ENCODE measurements around the gene GPRIN3.

DNA sequence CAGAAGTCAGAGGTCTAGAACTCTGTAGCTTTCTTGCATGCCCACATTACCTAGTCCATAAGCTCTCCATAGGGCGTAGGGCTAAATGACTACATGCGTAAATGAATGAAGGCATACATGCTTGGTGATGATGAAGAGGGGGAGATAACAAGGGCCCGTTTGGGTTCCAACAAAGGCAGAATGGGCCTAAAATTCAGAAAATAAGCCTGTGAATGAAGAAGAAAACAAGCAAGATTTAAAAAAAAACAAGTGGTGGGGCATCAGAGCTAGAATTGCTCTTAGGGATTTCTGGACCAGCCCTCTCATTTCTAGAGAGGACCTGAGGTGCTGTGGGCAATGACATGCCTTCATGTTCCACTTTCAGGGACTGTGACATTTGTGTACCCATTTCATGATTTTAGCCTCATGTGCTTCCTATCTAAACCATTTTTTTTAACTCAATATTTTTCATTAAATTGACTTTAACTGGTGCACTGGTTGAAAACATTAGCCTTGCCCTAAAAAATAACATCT is 12.1 kb downstream of the GPRIN3 start:
- TF ChIP-seq POLR2AphosphoS5 (IDR thresholded peaks at IDR 0.05) (no peak), POLR2A (IDR thresholded peaks at IDR 0.05) (no peak)
- TF ChIP-seq, protein P1, sequence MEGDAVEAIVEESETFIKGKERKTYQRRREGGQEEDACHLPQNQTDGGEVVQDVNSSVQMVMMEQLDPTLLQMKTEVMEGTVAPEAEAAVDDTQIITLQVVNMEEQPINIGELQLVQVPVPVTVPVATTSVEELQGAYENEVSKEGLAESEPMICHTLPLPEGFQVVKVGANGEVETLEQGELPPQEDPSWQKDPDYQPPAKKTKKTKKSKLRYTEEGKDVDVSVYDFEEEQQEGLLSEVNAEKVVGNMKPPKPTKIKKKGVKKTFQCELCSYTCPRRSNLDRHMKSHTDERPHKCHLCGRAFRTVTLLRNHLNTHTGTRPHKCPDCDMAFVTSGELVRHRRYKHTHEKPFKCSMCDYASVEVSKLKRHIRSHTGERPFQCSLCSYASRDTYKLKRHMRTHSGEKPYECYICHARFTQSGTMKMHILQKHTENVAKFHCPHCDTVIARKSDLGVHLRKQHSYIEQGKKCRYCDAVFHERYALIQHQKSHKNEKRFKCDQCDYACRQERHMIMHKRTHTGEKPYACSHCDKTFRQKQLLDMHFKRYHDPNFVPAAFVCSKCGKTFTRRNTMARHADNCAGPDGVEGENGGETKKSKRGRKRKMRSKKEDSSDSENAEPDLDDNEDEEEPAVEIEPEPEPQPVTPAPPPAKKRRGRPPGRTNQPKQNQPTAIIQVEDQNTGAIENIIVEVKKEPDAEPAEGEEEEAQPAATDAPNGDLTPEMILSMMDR (IDR thresholded peaks at IDR 0.05): no peak
